Smooth muscle cell of the brain vasculature (primary cell): ENCODE data around the gene ZNF385A.
A peak's percentile ranks its signal among the peaks of the same experiment; 100 is the strongest.

Experiments used
- DNase-seq: peaks from one replicate; pipeline ENCODE4 v3.0.0-alpha.2; 2012; ENCODE audit warnings: low read depth, low spot score

The ZNF385A gene

GRCh38 chr12:54416687-54417603, 32.4 kb upstream of the ZNF385A start:
- DNase-seq, result no peak

DNA sequence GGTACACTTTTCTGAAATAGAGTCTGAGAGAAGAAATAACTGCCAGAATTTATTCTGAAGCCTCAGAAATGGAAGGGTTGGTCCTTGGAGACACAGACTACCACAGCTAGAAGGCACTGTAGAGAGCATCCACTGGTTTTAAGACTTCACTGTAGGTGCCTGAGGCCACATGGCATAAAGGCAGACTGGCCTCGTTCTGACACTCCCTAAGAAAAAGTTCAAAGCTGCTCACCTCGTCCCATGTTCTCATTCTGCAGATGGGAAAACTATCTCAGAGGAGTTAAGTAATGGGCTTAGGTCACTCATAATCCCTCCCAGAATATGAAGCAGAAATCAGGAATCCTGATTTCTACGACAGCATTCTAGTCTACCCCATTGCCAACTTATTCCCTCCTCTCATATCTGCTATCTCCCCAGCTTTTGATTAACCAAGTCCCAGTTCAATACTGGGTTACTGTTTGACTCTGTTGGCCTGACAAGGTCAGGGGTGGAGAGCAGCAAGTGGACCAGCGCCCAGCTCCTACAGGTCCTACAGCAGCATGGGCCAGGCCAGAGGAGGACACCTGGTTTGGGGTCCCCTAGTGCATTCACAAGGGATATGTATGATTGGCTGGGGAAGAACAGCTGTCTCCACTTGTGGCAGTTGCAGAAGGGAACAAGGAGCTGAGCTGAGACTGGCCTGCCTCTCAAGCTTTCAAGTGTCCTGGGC, 30.8 kb upstream of the ZNF385A start:
- DNase-seq, result no peak

GRCh38 chr12:54413284-54414190, 29.0 kb upstream of the ZNF385A start:
- no peak for DNase-seq

DNA sequence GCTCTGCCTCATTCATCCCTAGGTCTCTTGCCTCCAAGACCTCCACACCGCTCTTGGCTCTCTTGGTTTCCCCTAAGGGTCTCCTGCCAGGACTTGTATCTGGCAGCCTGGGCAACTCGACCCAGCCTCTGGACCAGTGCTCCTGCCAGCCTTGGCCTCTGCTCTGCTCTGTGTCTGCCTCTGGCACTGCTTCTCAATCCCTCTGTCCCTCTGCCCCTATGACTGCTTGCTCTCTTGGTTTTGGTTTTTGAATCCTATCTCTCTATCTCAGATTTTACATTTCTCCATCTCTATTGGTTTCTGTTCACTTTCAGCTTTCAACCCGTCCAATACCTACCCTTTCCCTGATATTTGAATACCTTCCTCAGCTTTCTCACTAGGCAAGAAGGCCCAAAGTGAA, 28.3 kb upstream of the ZNF385A start:
- DNase-seq, result no peak

- DNase-seq, result no peak
Measured at GRCh38 chr12:54412348-54412747, 27.8 kb upstream of the ZNF385A start.

- no peak for DNase-seq
Measured at GRCh38 chr12:54411391-54412241, 27.1 kb upstream of the ZNF385A start.

DNA sequence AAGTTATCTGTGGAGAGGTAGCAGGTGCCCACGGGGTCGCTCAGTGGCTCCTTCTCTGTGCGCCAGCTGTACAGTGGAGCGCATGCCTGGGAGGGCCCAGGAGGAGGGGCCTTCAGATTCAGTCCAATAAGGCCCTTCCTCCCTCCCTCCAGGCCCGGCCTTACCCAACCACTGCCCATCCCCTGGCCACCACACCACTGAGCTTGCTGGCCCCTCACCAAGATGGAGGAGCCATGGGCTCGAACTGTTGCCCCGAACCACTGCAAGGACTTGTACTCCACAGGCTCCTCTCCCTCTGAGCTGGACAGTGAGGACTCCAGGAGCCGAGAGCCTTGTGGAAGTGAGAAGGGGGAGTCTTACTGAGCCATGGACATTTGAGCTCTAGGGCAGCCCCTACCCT, 24.7 kb upstream of the ZNF385A start:
- no peak for DNase-seq

- DNase-seq, result no peak
Measured at GRCh38 chr12:54407183-54407905, 22.8 kb upstream of the ZNF385A start.

GRCh38 chr12:54405573-54405972, 21.0 kb upstream of the ZNF385A start:
- no peak for DNase-seq

GRCh38 chr12:54405106-54405505, 20.6 kb upstream of the ZNF385A start:
- DNase-seq, result no peak

DNA sequence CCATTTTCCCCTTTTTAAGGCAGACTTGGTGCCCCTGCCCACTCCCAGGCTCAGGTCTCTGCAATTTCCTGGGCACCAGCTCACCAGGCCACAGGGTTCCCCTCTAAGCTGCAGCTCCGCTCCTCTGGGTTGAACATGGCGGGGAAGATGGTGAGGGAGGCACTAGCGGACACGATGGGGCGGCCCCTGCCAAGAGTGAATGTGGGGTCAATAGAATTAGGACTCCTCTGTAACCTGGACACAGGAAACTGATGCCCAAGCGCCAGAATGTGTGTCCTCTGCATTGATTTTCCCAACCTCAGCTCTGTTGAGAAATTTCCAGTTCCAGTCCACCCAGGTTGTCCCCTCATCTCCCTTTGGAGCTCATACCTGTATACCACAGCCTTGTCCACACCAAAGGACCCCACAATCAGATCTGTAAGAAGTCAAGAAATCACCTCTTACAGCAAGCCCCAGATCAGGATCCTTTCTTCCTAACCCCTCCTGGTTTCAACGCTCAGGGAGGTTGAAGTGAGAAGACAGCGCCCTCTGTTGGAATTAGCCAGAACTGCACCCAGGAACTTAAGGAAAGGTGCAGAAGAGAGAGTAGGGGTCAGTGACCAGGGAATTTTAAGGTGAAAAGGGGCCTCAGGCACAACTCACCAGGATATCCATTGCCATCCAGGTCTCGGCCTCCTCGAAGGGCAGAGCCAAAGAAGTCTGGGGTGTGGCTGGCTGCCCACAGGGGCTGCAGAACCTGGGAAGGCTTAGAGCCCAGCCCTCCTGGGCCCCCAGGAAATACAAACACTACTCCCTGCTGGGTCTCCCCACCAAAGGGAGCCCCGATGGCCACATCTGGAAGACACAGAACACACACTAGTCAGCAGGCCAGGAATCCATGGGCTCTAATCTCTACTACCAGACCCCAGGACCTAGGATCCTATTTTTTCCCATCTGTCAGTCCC, 19.8 kb upstream of the ZNF385A start:
- no peak for DNase-seq

DNA sequence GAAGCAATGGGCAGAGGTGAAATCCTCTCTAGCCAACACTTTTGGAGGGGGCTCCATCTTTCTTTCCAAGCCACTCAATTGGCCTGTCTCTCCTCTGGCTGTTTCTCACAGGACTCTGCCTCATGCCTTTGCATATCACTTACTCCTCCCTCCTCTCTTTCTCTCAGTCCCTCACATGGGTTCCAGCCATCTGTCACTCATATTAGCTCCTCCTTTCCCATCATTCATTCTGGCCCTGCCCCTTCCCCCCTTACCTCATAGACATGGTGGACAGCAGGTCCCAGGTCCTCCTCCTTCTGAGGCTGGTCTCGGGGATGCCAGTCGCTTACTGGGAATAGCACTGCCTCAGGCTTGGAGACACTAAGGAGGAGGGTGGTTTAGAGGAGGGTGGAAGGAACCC, 16.6 kb upstream of the ZNF385A start:
- no peak for DNase-seq

DNA sequence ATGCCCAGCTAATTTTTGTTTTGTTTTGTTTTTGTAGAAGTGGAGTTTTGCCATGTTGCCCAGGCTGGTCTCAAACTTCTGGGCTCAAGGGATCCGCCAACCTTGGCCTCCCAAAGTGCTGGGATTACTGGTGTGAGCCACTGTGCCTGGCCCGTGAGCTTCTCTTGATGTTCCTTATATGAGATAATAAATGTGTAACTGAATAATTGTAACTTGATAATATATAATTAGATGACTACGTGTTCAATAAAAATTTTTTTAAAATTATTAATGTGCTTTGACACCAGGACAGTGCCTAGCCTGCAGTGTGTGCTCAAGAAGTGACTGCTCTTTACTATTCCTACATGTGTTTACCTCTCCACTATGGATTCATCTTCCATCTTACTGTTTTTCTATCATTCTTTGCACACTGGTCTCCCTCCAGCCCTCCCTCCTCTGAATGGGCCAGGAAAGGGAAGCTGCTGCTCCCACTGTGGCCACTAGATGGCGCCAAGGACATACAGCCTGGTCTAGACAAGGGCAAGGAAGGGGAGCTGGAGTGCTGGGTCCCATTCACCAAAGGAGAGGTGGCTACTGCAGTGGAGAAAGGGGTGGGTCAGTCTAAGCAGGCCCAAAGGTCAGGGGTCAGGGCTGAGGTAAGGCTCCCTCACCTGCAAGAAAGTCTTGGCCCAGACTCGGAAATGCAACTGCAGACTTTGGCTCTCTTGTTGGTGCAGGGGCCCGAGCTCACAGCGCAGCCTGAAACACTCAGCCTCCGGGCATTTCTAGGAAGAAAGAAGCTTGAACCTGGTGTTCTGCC, 14.7 kb upstream of the ZNF385A start:
- peak; percentile 73 for DNase-seq

DNA sequence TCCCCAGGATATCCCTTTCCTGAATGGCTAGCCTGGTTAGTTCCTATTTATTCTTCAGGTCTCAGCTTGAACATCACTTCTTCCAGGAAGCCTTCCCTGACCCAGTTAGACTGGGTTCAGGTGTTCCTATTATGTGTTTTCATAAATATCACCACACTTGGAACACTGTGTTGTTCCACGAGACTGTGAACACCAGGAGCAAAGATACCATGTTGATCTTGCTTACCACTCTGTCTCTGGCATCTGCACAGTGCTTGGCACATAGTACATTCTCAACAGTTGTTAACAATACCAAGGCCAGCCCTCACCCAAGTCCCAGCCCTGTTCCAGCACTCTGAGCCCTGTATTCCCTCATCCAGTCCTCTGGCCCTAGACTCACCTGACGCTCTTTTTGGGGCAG, 13.7 kb upstream of the ZNF385A start:
- no peak for DNase-seq

DNA sequence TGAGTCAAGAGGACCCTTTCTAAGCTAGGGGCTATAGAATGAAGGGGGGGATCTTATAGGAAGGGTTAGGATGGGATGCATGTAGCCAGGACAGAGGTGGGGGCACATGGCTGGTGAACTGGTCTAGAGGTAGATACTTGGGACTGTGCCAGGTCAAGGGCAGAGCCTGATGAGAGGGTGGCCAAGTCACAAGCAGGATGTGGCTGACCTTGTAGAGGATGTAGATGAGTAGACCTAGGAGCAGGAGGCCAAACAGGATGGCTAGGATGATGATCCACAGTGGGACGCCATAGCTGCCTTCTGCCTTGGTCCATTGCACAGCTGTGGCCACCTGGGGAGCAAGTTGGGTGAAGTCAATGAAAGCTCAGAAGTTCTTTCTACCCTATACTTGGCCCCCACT, 12.6 kb upstream of the ZNF385A start:
- DNase-seq, result no peak

- no peak for DNase-seq
Measured at GRCh38 chr12:54395545-54395944, 11.0 kb upstream of the ZNF385A start.

GRCh38 chr12:54394986-54395385, 10.5 kb upstream of the ZNF385A start:
- DNase-seq, result no peak

GRCh38 chr12:54394281-54394719, 9.8 kb upstream of the ZNF385A start:
- DNase-seq, result no peak
